ENCODE measurements around the gene PNPLA2. TPM values are rescaled to one million over a fixed set of nuclear protein-coding genes. Genes with fewer than 3 reads are reported as not detected.

Gene PNPLA2
- total and polyA plus RNA-seq, 2 donors (not counting 1 experiment from before 2014, with no cell fraction given) = 16.2 to 33.9 TPM

DNA sequence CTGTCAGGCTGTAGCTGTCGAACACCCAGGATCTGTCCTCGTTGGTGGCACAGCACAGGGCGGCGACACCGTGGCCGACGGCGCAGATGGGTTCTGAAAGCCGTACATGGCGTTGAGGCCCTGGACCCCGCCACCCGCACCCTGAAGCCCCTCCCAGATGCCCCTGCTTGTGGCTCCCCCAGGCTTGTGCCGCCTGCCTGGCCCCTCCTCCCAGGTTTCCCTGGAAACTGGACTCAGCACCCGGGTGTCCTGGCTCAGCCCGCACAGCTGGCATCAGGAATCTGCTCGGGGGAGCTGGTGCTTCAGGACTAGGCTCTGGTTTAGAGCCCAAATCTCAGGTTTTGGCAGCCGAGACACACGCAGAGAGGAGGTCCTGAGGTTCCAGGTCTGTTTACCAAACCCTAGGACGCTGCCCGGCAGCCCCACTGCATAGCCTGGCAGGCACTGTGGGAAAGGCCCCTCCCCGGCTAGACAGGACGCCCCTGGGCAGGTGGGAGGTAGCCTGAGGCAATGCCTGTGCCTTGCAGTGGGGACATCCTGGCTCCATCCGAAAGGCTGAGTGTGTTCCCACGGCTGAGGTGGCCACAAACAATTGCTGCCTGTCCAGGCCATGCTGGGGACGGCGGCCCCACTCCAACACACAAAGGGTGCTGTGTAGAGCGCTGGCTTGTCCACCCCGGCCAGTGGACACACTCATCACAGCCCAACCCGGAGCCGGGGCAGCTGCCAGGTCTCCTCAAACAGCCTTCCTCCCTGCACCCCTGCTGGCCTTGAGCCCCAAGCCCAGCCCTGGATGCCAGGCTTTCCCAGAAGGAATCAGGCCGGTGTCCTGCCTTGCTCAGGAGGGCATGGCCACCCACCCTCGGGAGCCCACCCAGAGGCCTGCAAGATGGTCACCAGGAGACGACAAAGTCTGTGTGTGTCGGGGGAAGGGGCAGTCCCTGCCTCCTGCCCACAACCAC, 46.0 kb upstream of the PNPLA2 start:
- peaks cover 58% of the 10 kb centered on the region for H3K79me2 ChIP-seq (ENCODE audit: control insufficient read depth, insufficient read depth, low read length)
- H3K27ac ChIP-seq (ENCODE audit: insufficient read depth, low read length) = no peak overlapping the region
- H3K4me2 ChIP-seq (ENCODE audit: extremely low read depth, insufficient read depth, low read length) = no peak overlapping the region
- no peak for TF ChIP-seq EZH2 (IDR thresholded peaks at IDR 0.05; ENCODE audit: low read length, missing control alignments)
- TF ChIP-seq, protein P1, sequence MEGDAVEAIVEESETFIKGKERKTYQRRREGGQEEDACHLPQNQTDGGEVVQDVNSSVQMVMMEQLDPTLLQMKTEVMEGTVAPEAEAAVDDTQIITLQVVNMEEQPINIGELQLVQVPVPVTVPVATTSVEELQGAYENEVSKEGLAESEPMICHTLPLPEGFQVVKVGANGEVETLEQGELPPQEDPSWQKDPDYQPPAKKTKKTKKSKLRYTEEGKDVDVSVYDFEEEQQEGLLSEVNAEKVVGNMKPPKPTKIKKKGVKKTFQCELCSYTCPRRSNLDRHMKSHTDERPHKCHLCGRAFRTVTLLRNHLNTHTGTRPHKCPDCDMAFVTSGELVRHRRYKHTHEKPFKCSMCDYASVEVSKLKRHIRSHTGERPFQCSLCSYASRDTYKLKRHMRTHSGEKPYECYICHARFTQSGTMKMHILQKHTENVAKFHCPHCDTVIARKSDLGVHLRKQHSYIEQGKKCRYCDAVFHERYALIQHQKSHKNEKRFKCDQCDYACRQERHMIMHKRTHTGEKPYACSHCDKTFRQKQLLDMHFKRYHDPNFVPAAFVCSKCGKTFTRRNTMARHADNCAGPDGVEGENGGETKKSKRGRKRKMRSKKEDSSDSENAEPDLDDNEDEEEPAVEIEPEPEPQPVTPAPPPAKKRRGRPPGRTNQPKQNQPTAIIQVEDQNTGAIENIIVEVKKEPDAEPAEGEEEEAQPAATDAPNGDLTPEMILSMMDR (conservative IDR thresholded peaks at IDR 0.05 in 1 of 2, IDR thresholded peaks at IDR 0.05 in 1 of 2; ENCODE audit: low read depth in 1 of 2, low read length in 2 of 2) = no peak
- H3K36me3 ChIP-seq (ENCODE audit: control insufficient read depth, insufficient read depth, low read length) = peaks cover 31% of the 10 kb centered on the region
- H2AFZ ChIP-seq (ENCODE audit: low read length) = no peak overlapping the region
- no peaks in the 10 kb centered on the region for H3K9me3 ChIP-seq (ENCODE audit: control insufficient read depth, insufficient read depth, low read depth, low read length)
- no peak overlapping the region for H3K9ac ChIP-seq (ENCODE audit: insufficient read depth, low read length)
- H3K4me1 ChIP-seq (ENCODE audit: control insufficient read depth, extremely low read depth, insufficient read depth, low read length) = no peaks in the 10 kb centered on the region
- no peaks in the 10 kb centered on the region for H3K27me3 ChIP-seq (ENCODE audit: control insufficient read depth, insufficient read depth, low read length)
- no peak for DNase-seq (ENCODE audit: low read depth in 2 of 2)
- no peaks in the 10 kb centered on the region for H4K20me1 ChIP-seq (ENCODE audit: control insufficient read depth, extremely low read depth, insufficient read depth, low read length)
- H3K4me3 ChIP-seq (replicated peaks in 1 of 4; ENCODE audit: control extremely low read depth in 1 of 4, insufficient read depth in 1 of 4, low read depth in 3 of 4, low read length in 4 of 4) = no peak overlapping the region

DNA sequence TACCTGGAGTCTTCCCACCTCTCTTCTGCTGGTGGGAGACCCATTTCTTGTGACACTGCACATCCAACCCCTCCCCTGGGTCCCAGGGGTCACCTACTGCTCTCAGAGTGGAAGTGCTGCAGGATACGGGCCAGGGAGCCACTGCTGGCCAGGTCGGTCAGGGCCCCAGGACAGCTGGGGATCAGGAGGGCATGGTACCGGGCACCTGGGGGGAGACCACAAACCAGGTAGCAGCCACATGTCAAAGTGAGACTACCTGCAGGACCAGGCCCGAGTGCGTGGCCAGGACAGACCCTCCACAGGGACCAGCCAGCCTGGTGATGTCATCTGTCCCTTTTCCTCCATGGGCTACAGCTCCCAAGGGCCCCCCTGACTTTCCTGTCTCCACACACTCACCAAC, 45.3 kb upstream of the PNPLA2 start:
- Histone ChIP-seq H3K36me3 (ENCODE audit: control insufficient read depth, insufficient read depth, low read length) (peaks cover 31% of the 10 kb centered on the region), H3K9me3 (ENCODE audit: control insufficient read depth, insufficient read depth, low read depth, low read length) (no peaks in the 10 kb centered on the region), H3K79me2 (ENCODE audit: control insufficient read depth, insufficient read depth, low read length) (peaks cover 65% of the 10 kb centered on the region), H3K27ac (ENCODE audit: insufficient read depth, low read length) (no peak overlapping the region), H3K4me3 (replicated peaks in 1 of 4; ENCODE audit: control extremely low read depth in 1 of 4, insufficient read depth in 1 of 4, low read depth in 3 of 4, low read length in 4 of 4) (no peak overlapping the region), H3K4me1 (ENCODE audit: control insufficient read depth, extremely low read depth, insufficient read depth, low read length) (no peaks in the 10 kb centered on the region), H2AFZ (ENCODE audit: low read length) (no peak overlapping the region), H4K20me1 (ENCODE audit: control insufficient read depth, extremely low read depth, insufficient read depth, low read length) (no peaks in the 10 kb centered on the region), H3K9ac (ENCODE audit: insufficient read depth, low read length) (no peak overlapping the region), H3K4me2 (ENCODE audit: extremely low read depth, insufficient read depth, low read length) (no peak overlapping the region), H3K27me3 (ENCODE audit: control insufficient read depth, insufficient read depth, low read length) (no peaks in the 10 kb centered on the region)
- no peak for DNase-seq (ENCODE audit: low read depth in 2 of 2)
- TF ChIP-seq, protein P1 (conservative IDR thresholded peaks at IDR 0.05 in 1 of 2, IDR thresholded peaks at IDR 0.05 in 1 of 2; ENCODE audit: low read depth in 1 of 2, low read length in 2 of 2) = no peak
- TF ChIP-seq EZH2 (IDR thresholded peaks at IDR 0.05; ENCODE audit: low read length, missing control alignments) = no peak

DNA sequence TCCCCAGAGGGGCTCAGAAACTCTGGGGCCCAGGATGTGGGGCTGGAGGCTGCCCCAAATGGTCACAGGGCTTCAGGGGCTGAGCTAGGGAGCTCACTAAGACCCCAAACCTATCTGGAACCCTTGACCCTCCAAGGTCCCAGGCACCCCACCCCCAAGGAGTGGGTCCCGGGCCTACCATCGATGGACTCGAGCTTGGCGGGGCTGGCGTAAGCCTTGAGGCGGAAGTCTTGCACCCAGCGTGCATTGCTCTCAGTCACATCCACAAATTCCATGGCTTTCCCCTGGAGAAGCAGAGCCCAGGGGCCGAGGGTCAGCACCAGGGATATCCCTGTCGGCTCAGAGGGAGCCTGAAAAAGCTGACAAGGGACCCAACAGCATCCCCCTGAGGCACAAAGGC, 44.9 kb upstream of the PNPLA2 start:
- no peak overlapping the region for H3K4me3 ChIP-seq (replicated peaks in 1 of 4; ENCODE audit: control extremely low read depth in 1 of 4, insufficient read depth in 1 of 4, low read depth in 3 of 4, low read length in 4 of 4)
- H3K4me2 ChIP-seq (ENCODE audit: extremely low read depth, insufficient read depth, low read length) = no peak overlapping the region
- no peak overlapping the region for H3K27ac ChIP-seq (ENCODE audit: insufficient read depth, low read length)
- H3K4me1 ChIP-seq (ENCODE audit: control insufficient read depth, extremely low read depth, insufficient read depth, low read length) = no peaks in the 10 kb centered on the region
- no peaks in the 10 kb centered on the region for H3K9me3 ChIP-seq (ENCODE audit: control insufficient read depth, insufficient read depth, low read depth, low read length)
- DNase-seq (ENCODE audit: low read depth in 2 of 2) = no peak
- no peaks in the 10 kb centered on the region for H3K27me3 ChIP-seq (ENCODE audit: control insufficient read depth, insufficient read depth, low read length)
- H3K79me2 ChIP-seq (ENCODE audit: control insufficient read depth, insufficient read depth, low read length) = peaks cover 67% of the 10 kb centered on the region
- no peak overlapping the region for H2AFZ ChIP-seq (ENCODE audit: low read length)
- H4K20me1 ChIP-seq (ENCODE audit: control insufficient read depth, extremely low read depth, insufficient read depth, low read length) = no peaks in the 10 kb centered on the region
- H3K36me3 ChIP-seq (ENCODE audit: control insufficient read depth, insufficient read depth, low read length) = peaks cover 31% of the 10 kb centered on the region
- H3K9ac ChIP-seq (ENCODE audit: insufficient read depth, low read length) = no peak overlapping the region
- TF ChIP-seq, protein P1 (conservative IDR thresholded peaks at IDR 0.05 in 1 of 2, IDR thresholded peaks at IDR 0.05 in 1 of 2; ENCODE audit: low read depth in 1 of 2, low read length in 2 of 2) = no peak
- no peak for TF ChIP-seq EZH2 (IDR thresholded peaks at IDR 0.05; ENCODE audit: low read length, missing control alignments)
